Gastroesophageal sphincter (tissue), 3 donors: ENCODE measurements around the gene ZNF496.
A peak's percentile ranks its signal among the peaks of the same experiment; 100 is the strongest.

Experiments used
- POLR2A ChIP-seq, 2 donors: fragments of 450-650 bp; IDR thresholded peaks; one replicate each; pipeline ENCODE4 v1.6.1; 2017; ENCODE audit warnings: antibody characterized with exemption in 2 of 2, mild to moderate bottlenecking in 2 of 2, moderate library complexity in 1 of 2
- POLR2AphosphoS5 ChIP-seq: sonication (generic); formaldehyde crosslinking; IDR thresholded peaks from one replicate; pipeline ENCODE4 v1.6.1; 2017; ENCODE audit warnings: antibody characterized with exemption
- TF ChIP-seq, protein P1 (sequence below), 4 experiments: fragments of 200-600 bp in 2 of 4; fragments of 450-650 bp in 2 of 4; sonication (generic) in 1 of 4; IDR thresholded peaks; one replicate each; pipeline ENCODE4 v1.5.1; 2017 to 2019; ENCODE audit warnings: antibody characterized with exemption in 4 of 4, mild to moderate bottlenecking in 2 of 4, moderate library complexity in 2 of 4

DNA sequence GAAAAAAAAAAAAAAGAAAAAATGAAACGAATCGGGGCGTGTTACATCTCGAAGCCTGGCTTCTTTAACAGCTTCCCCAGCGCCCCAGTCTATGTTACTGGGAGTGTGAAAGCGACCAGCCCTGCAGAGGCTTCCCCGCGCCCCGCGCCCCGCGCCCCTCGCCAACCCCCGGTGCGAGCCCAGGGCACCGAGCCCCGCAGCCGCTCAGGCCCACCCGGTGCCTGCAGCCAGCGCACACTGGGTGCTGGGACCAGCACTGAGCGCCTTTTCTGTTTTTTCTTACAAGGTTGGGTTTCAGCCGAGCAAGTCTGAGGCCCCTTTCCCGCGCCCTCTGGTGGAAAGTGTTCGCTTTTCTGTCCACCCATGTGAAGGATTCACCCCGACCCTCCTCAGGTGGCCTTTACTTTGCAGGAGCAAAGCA lies 42.1 kb upstream of the ZNF496 start:
- TF ChIP-seq POLR2A (IDR thresholded peaks at IDR 0.05) (no peak), POLR2AphosphoS5 (no peak)
- TF ChIP-seq, protein P1, sequence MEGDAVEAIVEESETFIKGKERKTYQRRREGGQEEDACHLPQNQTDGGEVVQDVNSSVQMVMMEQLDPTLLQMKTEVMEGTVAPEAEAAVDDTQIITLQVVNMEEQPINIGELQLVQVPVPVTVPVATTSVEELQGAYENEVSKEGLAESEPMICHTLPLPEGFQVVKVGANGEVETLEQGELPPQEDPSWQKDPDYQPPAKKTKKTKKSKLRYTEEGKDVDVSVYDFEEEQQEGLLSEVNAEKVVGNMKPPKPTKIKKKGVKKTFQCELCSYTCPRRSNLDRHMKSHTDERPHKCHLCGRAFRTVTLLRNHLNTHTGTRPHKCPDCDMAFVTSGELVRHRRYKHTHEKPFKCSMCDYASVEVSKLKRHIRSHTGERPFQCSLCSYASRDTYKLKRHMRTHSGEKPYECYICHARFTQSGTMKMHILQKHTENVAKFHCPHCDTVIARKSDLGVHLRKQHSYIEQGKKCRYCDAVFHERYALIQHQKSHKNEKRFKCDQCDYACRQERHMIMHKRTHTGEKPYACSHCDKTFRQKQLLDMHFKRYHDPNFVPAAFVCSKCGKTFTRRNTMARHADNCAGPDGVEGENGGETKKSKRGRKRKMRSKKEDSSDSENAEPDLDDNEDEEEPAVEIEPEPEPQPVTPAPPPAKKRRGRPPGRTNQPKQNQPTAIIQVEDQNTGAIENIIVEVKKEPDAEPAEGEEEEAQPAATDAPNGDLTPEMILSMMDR (IDR thresholded peaks at IDR 0.05), result peak in 2 of 4 experiments; percentile 45 to 62
